ENCODE measurements around the gene DNAJB9.

The DNAJB9 gene

DNA sequence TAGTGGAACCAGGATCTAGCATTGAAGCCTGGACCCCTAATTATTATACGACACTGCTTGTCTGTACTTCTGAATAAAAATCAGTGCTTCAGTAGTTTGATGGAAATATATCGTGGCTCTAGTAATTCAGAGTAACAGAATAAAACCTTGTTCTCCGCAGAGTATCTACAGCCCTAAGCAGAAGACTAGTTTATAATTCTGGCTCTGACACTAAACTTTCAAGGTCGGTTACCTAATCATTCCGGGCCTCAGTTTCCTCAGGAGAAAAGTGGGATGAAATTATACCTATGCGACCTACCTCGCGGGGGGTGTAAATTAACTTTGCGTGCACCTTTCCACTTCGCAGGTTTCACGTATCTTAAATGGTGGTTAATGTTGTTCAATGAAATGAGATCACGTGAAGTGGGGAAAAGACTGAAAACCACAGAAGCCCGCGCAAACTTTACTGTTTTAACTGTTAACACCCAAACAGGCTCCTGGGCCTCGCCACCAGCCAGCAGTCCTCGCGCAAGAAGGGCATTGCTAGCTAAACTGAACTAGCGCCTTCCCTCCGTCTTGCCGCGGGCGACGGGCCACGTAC is 783 bp upstream of the DNAJB9 start:
- DNase-seq (ENCODE audit: low read depth in 2 of 2): no peak

DNA sequence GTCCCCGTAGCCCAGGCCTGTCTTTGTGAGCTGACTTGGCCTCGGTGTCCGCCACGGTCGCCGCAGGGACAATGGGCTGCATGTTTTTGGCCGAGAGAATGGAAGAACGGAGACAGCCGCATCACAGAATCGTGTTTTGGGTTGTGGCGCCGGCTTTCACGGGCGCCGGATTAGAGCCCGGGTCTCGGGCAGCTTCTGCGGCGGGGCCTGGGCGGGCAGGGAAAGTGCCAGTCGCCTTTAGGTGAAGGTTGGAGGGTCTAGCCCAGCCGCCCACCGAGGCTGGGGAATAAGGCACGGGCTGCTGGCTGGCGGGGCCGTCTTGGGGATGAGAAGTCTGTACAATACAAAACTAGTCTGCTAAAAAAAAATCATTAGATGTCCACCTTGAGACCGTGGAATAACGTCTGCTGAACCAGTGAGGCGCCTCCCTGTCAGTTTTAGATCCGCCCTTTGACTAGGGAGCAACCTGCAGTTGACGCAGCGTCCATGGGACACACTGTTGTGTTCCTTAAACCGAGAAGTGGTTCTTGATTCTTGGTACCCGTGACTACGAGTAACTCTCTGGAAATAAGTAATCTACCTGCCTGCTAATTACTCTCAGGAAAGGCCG is 577 bp downstream of the DNAJB9 start:
- peak; percentile 5 to 19 for DNase-seq (ENCODE audit: low read depth in 2 of 2)

DNA sequence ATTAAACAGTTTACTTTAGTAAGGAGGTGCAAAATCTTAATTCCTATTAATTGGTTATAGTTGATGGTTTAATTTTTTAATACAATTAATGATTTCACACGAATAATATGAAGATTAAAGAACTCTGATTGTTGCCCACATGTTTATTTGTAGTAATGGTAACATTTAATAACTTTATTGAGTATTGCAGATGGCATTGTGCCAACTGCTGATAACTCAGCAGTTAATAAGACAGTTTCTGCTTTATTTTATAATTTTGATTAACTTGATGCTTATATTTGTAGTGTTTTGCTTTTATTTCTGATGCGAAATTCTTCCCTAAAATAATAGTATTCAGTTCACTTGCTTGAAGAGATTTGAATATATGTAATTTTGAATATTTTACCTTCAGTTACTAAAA is 2.8 kb downstream of the DNAJB9 start:
- no peak for DNase-seq (ENCODE audit: low read depth in 2 of 2)

DNA sequence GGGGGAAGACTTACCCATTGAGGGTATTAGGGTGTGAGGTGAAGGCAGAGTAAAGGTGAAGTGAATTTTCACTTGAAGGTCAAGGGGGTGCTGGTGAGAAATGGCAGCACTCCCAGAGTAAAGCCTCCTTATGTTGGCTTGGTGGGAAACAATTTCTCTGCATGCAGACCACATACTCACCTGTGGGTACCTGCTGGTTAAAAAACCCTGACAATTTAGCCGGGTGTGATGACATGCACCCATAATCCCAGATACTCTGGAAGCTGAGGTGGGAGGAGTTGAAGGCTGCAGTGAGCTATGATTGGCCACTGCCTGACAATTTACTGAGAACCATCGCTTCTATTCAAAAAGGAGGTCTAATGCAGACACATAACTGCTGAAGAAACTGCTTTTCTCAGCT is 5.5 kb downstream of the DNAJB9 start:
- DNase-seq (ENCODE audit: low read depth in 2 of 2): no peak

DNA sequence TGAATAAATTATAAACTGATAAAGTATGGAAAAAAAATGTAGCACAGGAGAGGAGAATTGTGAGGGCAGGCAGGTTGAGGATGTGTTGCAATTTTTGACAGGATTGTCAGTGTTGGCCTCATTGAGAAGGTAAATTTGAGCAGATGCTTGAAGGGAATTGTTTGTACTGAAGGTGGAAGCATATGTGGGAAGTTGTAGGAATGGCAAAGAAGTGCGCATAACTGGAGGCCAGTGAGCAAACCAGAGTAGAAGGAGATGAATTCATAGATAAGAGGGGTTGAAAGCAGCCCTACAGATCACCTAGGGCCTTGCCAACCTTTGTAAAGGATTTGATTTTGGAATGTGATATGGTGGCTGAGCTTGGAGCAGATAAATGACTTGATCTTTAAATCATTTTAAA is 6.4 kb downstream of the DNAJB9 start:
- no peak for DNase-seq (ENCODE audit: low read depth in 2 of 2)

DNA sequence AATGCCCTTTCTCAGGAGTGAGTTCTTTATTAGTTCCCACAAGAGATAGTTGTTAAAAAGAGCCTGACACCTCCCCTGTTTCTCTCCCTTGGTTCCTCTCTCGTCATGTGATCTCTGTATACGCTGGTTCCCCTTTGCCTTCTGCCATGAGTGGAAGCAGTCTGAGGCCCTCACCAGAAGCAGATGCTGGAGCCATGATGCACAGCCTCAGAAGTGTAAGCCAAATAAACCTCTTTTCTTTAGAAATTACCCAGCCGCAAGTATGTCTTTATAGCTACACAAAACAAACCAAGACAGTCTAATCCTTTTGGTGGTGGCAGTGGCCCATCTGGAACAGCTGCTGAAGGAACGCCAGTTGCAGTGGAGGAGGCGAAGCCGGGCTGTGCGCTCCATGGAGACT is 9.3 kb downstream of the DNAJB9 start:
- DNase-seq (ENCODE audit: low read depth in 2 of 2): no peak

DNA sequence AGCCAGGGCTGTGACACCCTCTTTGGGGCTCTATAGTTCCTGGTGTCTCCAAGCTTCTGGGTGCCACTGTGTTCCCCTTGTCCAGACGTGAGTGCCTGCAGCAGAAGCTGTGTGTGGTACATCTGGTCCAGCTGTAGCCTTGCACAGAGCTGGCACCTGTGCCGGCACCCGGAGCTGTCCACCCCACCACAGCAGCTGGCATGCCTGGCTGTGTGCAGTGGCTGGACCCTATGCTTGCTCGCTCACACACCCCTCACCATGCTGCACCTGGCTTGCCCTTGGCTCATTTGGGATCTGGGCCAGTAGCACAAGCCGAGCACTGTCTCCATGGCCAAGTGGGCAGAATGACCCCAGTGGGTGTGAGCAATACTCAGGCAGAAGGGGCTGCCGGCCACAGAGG is 10.6 kb downstream of the DNAJB9 start:
- no peak for DNase-seq (ENCODE audit: low read depth in 2 of 2)

DNA sequence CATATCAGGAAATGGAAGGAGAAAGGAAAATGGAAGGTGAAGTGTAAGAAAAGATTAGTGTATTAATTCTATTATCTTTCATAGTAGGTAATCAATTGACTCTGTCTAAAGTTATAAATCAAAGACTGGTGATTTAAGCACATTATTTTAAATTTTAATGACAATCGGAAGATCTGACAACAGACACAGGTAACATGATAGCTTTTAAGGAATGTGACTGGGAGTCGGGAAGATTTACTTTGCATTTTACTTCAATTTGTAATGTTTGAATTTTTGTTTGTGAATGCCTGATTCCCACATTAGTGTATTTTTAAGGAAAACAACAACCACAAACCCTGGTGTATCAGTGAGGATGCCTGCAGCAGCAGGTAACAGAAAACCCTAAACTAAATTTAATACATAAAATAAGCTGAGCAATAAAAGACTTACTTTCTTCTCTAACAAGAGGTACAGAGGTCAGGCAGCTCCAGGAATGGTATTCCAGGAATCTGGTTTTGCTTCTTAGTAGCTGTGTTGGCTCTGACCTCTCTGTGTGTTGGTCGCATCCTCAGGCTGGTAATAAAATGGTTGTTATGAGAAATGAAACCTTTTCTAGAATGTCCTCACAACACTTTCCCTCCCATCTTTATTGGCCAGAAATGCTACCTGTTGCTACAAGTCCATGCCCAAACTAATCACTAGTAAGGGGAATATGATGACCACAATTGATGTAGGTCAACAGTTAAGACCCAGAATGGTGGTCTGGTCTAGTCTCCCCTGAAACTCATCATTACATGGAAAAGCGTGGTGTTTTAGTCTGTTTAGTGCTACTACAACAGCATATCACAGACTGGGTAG is 12.2 kb downstream of the DNAJB9 start:
- DNase-seq (ENCODE audit: low read depth in 2 of 2): no peak

DNA sequence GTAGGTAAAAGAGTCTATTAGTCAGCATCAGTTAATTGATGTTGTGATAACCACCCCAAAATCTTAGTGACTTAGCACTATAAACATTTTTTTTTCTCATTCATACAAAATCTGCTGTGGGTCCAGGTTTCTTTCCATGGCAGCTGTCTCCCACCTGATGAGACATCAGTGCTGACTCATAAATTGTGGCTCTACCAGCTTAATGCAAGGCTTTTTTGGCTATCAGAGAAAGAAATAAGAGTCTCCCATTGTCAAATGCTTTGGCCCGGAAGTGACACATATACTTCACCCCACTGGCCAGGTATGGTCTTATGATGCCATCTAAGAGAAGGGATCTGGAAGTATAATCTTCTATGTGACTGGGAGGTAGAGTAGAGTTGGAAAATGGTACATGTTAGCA is 14.5 kb downstream of the DNAJB9 start:
- no peak for DNase-seq (ENCODE audit: low read depth in 2 of 2)

DNA sequence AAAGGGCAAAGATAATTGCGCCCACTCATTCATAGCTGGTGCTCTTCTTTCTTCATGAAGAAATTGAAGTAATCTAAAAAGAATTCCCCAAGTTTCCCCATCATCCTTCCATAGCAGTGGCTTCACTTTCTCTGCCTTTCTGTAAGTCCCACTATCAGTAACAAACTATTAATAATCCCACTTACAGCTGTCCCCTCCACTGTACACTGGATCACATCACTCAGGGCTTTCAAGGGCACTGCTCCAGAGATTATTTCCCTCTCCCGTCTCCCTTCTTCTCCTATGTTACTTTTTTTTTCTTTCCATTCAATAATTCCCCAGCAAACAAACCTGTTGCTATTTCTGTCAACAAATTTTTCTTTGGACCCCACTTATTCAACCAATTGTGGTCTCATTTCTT is 16.2 kb downstream of the DNAJB9 start:
- DNase-seq (ENCODE audit: low read depth in 2 of 2): no peak

DNA sequence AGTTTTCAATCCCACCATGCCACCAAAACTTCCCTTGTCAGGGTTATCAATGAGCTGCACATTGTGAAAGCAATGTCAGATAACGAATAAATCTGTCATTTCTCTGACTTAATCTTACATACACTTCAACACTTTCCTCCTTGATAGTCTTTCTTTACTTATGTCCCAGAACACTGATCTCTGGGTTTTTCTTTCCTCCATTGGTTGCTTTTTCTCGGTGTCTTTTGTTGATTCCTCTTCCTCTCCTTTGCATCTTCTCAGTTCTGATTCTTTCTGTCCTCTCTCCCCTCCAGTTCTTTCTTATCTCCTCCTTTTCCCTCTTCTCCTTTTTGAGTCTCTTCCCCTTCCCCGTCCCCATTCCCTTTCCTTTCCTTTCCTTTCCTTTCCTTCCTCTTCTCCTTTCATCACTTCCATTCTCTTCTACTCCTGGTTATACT is 16.6 kb downstream of the DNAJB9 start:
- no peak for DNase-seq (ENCODE audit: low read depth in 2 of 2)

DNA sequence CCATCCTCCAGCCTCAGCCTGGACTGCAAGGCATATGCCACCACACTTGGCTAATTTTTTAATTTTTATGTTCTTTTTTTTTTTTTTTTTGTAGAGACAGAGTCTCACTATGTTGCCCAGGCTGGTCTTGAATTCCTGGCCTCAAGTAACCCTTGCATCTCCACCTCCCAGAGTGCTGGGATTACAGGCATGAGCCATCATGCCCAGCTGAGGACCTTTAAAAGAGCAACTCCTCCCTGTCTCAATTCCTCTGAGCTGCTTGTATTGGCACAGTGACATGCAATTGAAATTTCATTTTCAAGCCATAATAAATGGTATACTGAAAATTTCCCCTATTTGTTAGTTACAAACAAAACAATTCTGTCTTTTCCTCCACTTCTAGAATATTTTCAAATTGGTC is 19.5 kb downstream of the DNAJB9 start:
- DNase-seq (ENCODE audit: low read depth in 2 of 2): no peak

DNA sequence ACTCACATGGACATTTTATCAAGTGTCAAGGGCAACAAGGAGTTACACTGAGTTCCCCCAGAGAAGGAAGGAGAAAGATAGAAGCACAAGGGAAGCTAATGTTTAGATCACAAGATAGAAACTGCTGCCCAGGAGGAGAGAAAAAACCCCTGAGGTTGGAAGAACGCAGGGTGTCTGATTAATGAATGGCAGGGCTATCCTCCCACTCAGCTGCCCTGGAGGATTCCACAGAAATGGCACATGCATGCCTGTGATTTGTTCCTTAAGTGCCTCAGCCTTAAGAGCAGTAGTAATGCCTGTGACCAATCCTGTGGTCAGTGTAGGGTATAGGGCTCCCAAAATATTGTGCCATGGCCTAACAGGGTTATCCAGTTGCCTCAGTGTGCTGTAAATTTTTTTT is 20.2 kb downstream of the DNAJB9 start:
- no peak for DNase-seq (ENCODE audit: low read depth in 2 of 2)

DNA sequence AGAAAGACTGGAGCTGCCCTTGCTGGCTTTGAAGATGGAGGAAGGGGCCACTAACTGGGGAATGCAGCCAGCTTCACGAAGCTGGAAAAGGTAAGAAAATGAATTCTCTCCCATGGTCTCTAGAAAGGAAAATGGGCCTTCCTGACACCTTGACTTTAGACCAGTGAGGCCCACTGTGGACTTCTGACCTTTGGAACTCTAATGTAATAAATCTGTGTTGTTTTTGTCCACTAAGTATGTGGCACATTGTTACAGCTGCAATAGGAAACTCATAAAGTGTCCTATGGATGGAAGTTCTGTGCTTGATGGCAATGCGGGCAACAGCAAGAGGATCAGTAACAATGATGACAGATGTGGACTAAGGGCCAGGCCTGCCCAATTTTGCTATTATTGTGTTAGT is 20.9 kb downstream of the DNAJB9 start:
- no peak for DNase-seq (ENCODE audit: low read depth in 2 of 2)

DNA sequence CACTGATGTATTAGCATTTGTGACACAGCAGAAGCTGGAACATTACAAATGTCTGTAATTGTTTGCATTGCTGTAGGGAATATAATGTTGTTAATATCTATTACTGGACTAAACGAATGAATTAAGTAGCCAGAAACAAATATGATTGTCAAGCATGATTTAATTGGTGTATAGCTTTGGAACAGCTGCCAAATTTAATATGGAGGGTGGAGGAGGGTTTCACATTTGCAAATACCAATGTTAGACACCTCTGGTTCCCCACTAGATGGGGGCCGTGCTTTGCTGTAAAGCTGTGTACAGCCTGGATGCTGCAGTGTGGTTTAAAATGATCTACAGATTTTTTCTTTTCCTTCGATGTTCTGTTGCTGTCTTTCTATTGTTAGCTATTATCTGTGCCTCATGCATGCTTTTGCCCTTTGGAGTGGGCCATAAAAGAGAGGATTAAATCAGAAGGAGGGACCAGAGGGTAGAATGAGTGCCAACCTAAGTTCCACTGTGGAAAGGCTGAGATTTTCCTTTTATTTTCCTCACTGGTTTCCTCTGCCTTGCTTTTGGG is 23.1 kb downstream of the DNAJB9 start:
- no peak for DNase-seq (ENCODE audit: low read depth in 2 of 2)

DNA sequence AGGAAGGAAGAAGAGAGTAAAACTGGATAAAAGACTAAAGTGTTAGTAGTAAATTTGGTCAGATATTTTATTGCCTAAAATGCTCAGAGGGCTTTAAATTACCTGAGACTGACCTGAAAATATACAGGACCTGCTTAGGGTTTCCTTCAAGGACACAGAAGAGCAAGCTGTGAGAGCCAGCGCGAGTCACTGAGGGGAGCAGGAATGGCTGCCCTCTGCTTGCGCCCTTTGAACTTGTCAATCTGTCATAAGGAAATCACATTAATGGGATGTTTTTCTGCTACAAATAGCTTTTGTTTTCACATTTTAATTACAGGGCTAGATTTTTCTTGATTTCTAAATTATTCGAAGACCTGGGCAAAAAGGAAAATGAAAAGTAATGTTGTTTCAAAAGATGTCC is 26.9 kb downstream of the DNAJB9 start:
- no peak for DNase-seq (ENCODE audit: low read depth in 2 of 2)

DNA sequence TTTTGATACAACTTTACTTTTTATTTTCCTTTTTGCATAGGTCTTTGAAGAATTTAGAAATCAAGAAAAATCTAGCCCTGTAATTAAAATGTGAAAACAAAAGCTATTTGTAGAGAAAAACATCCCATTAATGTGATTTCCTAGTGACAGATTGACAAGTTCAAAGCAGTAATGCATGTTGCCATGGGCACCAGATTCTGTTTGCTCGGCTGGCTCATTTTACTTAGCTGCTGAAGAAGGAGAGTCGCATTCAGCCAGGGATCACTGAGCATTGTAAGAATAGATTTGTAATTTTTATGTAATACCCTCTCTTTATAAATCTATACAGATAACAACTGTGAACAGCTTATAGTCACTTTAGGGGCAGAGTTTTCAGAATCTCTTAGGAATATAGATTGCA is 28.5 kb downstream of the DNAJB9 start:
- DNase-seq (ENCODE audit: low read depth in 2 of 2): no peak

DNA sequence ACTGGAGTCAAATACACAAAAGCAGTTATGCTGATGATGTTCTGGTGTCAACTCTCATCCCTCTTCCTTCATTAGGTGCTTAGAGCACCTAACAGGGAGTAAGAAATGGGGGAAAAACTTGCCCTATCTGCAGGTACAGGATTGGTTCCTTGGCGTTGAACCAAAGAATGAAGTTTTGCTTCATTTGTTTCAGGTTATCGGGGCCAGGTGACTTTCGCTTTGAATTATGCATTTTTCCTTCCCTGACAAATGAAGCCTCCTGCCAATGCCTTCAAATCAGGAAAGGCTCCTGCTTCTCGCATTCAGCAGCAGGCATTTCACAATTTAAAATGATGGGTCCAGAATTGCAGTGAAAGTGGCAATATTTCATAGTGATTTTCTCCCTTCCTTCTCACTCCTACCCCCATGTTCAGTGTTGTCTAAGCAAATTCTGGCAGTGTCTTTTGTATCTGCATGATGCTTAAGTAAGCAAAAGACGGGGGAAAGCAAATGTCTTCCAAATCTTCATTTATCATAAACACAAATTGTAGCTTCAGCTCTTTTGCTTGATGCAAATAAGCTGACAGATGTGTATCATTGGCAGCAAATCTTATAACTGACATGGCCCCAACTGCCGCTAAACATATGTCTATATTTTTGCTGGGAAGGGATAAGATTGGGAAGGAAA is 29.4 kb downstream of the DNAJB9 start:
- no peak for DNase-seq (ENCODE audit: low read depth in 2 of 2)

DNA sequence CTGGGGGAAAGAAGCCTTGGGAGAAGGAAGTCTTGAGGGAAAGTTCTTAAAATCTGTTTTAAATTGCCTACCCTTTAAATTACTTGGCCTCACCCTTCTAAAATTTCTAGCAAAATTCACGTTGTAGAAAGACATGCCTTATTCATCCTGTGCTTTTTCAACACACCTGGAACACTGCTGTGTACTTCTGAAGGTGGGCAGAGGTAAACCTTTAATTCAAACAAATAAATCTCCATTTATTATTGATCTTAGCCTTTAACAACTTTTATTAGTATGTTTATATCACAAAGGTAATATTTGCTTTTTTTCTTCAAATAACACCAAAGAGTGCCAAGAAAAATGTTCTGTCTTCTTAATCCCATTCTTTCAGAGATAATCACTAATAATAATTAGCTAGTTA is 30.7 kb downstream of the DNAJB9 start:
- no peak for DNase-seq (ENCODE audit: low read depth in 2 of 2)

DNA sequence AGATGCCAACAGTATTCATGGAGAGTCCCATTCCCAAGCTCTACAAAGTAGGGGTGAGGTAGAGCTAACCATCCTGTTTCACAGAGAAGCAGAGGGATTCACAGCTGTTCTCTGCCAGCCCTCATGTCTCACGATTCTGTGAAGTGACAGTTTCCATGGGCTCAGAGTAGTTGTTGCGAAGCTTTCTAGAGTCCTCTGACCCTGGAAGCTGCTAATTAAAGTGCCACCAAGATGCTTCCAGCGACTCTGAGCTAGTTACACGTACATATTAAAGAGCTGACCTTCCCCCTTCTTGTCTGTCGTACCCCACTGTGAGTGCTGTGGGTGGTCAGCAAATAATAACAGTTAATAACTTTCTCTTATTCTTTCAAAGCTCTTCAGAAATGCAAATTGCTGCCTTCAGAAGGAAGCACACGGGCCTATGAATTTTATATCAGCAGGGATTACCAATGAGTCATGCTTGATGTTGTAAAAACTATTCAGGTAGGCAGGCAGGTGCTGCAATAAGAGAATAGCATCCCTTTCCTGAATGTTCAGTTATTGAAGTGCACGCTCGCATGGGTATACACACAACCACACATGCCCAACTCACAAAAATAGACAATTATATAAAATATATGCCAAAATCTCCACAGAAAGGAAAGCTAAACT is 34.1 kb downstream of the DNAJB9 start:
- no peak for DNase-seq (ENCODE audit: low read depth in 2 of 2)

DNA sequence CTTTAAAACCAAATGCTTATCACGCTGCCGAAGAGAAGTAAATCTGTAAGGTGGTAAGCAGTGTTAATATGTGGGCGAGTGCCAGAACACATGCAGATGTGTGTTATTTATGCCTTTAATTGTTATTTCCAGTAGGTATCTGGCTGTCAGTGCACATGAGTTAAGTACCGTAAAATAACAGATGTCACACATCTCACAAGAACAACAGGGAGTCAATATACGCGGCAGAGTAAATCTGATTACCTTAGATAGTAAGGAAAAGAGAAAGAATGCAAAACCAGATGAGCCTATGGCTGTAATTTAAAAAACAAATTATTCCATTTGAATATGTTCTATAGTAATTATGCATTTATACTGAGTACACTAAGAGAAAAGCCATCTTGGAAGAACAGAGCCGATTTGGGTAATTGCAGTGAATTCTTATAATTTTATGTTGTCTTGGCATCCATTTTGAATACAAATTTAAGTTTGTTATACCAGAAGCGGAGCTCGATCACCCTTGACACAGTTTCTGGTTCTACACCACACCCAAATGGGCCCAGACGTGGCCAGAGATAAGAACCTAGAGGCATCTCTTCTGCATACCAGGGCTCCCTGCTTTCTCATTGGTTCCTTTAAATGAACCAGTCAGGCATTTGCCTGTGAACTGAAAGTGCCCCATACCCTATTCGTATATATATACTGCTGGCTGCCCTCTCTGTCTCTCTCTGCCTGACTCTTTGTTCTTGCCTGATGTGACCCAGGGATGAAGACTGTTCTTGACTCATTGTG is 34.8 kb downstream of the DNAJB9 start:
- no peak for DNase-seq (ENCODE audit: low read depth in 2 of 2)

Measured in stimulated activated CD4-positive, alpha-beta T cell treated with anti-CD3 and anti-CD28 coated beads, Interleukin-12 subunit alpha, Interleukin-12 subunit beta, amount 100 ng/mL, for 24 hours (primary cell).